ENCODE results near the gene LPP. TPM values are rescaled to one million over a fixed set of nuclear protein-coding genes. Genes with fewer than 3 reads are reported as not detected.

Gene LPP
- polyA plus RNA-seq, 1 donor (not counting 4 experiments of a cell fraction or from before 2014, with no cell fraction given): 16.0 TPM

- Histone ChIP-seq H3K4me2 (ENCODE audit: control insufficient read depth, extremely low read depth, insufficient read depth, low read depth, low read length) (no peak overlapping the region), H3K9me3 (ENCODE audit: control insufficient read depth, low read depth, low read length) (no peaks in the 10 kb centered on the region), H3K9me1 (ENCODE audit: control insufficient read depth, extremely low read depth, insufficient read depth, low read length) (no peaks in the 10 kb centered on the region), H3K4me3 (ENCODE audit: control insufficient read depth in 2 of 3, extremely low read depth in 1 of 3, insufficient read depth in 2 of 3, low read depth in 1 of 3, low read length in 3 of 3) (no peak overlapping the region), H3K27me3 (ENCODE audit: control insufficient read depth, extremely low read depth, insufficient read depth, low read length) (no peaks in the 10 kb centered on the region), H3K79me2 (ENCODE audit: control insufficient read depth, insufficient read depth, low read length) (peaks cover 57% of the 10 kb centered on the region), H4K20me1 (ENCODE audit: control insufficient read depth, extremely low read depth, insufficient read depth, low read length) (no peaks in the 10 kb centered on the region), H3K4me1 (ENCODE audit: control insufficient read depth, extremely low read depth, insufficient read depth, low read length) (no peaks in the 10 kb centered on the region), H3K9ac (ENCODE audit: control insufficient read depth, extremely low read depth, insufficient read depth, low read length) (no peak overlapping the region), H3K36me3 (ENCODE audit: control insufficient read depth in 2 of 2, extremely low read depth in 1 of 2, insufficient read depth in 2 of 2, low read length in 2 of 2) (peaks cover 2 to 5% of the 10 kb centered on the region in 2 experiments), H3K27ac (ENCODE audit: control insufficient read depth, insufficient read depth, low read length) (no peak overlapping the region), H2AFZ (ENCODE audit: control insufficient read depth, low read length) (no peak overlapping the region)
- no peak for FAIRE-seq
- TF ChIP-seq CTCF (optimal IDR thresholded peaks at IDR 0.05 in 1 of 3, IDR thresholded peaks at IDR 0.05 in 1 of 3, conservative IDR thresholded peaks at IDR 0.05 in 1 of 3; ENCODE audit: extremely low read depth in 1 of 3, insufficient read depth in 2 of 3, low read length in 3 of 3) (no peak), EZH2 (IDR thresholded peaks at IDR 0.05; ENCODE audit: low read length) (no peak)
- no peak for DNase-seq (ENCODE audit: low read depth, low spot score)
- dilution Hi-C loops (cut with MboI; ENCODE audit: extremely low pct_ligation_motif_present, low sequenced_read_pairs): no loop called here
Observed at GRCh38 chr3:188176884-188177283, 22.9 kb downstream of the LPP start.

GRCh38 chr3:188177721-188178120, 23.8 kb downstream of the LPP start:
- Histone ChIP-seq H3K79me2 (ENCODE audit: control insufficient read depth, insufficient read depth, low read length) (peaks cover 54% of the 10 kb centered on the region), H3K4me2 (ENCODE audit: control insufficient read depth, extremely low read depth, insufficient read depth, low read depth, low read length) (no peak overlapping the region), H2AFZ (ENCODE audit: control insufficient read depth, low read length) (no peak overlapping the region), H4K20me1 (ENCODE audit: control insufficient read depth, extremely low read depth, insufficient read depth, low read length) (no peaks in the 10 kb centered on the region), H3K9me3 (ENCODE audit: control insufficient read depth, low read depth, low read length) (no peaks in the 10 kb centered on the region), H3K4me3 (ENCODE audit: control insufficient read depth in 2 of 3, extremely low read depth in 1 of 3, insufficient read depth in 2 of 3, low read depth in 1 of 3, low read length in 3 of 3) (no peak overlapping the region), H3K4me1 (ENCODE audit: control insufficient read depth, extremely low read depth, insufficient read depth, low read length) (no peaks in the 10 kb centered on the region), H3K36me3 (ENCODE audit: control insufficient read depth in 2 of 2, extremely low read depth in 1 of 2, insufficient read depth in 2 of 2, low read length in 2 of 2) (peaks cover 3 to 5% of the 10 kb centered on the region in 2 experiments), H3K9me1 (ENCODE audit: control insufficient read depth, extremely low read depth, insufficient read depth, low read length) (no peaks in the 10 kb centered on the region), H3K27me3 (ENCODE audit: control insufficient read depth, extremely low read depth, insufficient read depth, low read length) (no peaks in the 10 kb centered on the region), H3K27ac (ENCODE audit: control insufficient read depth, insufficient read depth, low read length) (no peak overlapping the region), H3K9ac (ENCODE audit: control insufficient read depth, extremely low read depth, insufficient read depth, low read length) (no peak overlapping the region)
- TF ChIP-seq CTCF (optimal IDR thresholded peaks at IDR 0.05 in 1 of 3, IDR thresholded peaks at IDR 0.05 in 1 of 3, conservative IDR thresholded peaks at IDR 0.05 in 1 of 3; ENCODE audit: extremely low read depth in 1 of 3, insufficient read depth in 2 of 3, low read length in 3 of 3) (no peak), EZH2 (IDR thresholded peaks at IDR 0.05; ENCODE audit: low read length) (no peak)
- FAIRE-seq: no peak
- DNase-seq (ENCODE audit: low read depth, low spot score): no peak
- dilution Hi-C loops (cut with MboI; ENCODE audit: extremely low pct_ligation_motif_present, low sequenced_read_pairs): no loop called here

Data from keratinocyte (primary cell).